GM12892 (cell line): ENCODE results near the gene HSD11B2.

Experiments used
- POLR2A ChIP-seq: IDR thresholded peaks from 2 replicates; pipeline ENCODE4 v1.6.1; 2011; ENCODE audit warnings: low read depth, low read length, control low read depth
- POLR2AphosphoS5 ChIP-seq: IDR thresholded peaks from 2 replicates; pipeline ENCODE4 v1.6.1; 2011; ENCODE audit warnings: low read depth, low read length, control low read depth
- TAF1 ChIP-seq: IDR thresholded peaks from 2 replicates; pipeline ENCODE4 v1.6.1; 2011; ENCODE audit warnings: low read depth, mild to moderate bottlenecking, control low read depth, low read length, borderline replicate concordance

DNA sequence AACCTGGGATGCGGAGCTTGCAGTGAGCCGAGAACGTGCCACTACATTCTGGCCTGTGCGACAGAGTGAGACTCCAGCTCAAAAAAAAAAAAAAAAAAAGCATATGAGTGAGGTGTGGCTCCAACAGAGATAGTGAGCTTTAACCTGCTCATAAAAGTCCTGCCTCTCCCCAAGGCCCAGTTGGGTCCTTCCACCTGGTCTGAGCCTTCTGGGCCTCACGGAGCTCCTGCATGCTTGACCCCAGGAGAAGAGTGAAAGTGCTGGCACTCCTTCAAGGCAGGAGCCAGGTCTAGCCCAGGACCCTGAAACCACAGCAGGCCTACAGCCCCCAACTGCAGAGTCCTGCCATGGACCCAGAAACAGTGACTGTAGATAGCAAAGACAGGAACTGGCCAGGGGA is 17.7 kb downstream of the HSD11B2 start:
- TF ChIP-seq POLR2A: no peak
- no peak for TF ChIP-seq TAF1
- TF ChIP-seq POLR2AphosphoS5: no peak
